B cell (primary cell): Measurements from ENCODE around the gene DYNLT2. TPM values are rescaled to one million over a fixed set of nuclear protein-coding genes. Genes with fewer than 3 reads are reported as not detected.

ENCODE experiments used
- ATAC-seq: fragments of 200-7000 bp; cut with Tn5 transposase; one replicate; pipeline ENCODE4 v1.10.0; 2021; ENCODE audit warnings: low read depth, mild to moderate bottlenecking, moderate number of reproducible peaks, moderate library complexity
- CTCF ChIA-PET: fragments of 350-600 bp; sonication (Branson Sonifier 250); formaldehyde crosslinking; loops from one replicate; lab custom pipeline; 2021; ENCODE audit warnings: antibody characterized with exemption, inconsistent platforms; lab: Charles Lee
- POLR2A ChIA-PET: fragments of 350-600 bp; sonication (Branson Sonifier 250); formaldehyde crosslinking; loops from one replicate; lab custom pipeline; 2021; ENCODE audit warnings: antibody characterized with exemption; lab: Charles Lee
- DNase-seq: peaks from one replicate; pipeline ENCODE4 v3.0.0; 2013
- H2AFZ ChIP-seq: 2 replicates; pipeline ENCODE4 v1.6.1; 2012; ENCODE audit warnings: mild to moderate bottlenecking, low read depth, low read length; ENCODE audit not compliant: insufficient read depth, poor library complexity, severe bottlenecking
- H3K27ac ChIP-seq, 2 donors: 1 replicate in 1 of 2; 2 replicates in 1 of 2; pipeline ENCODE4 v1.5.1; 2012 to 2013; ENCODE audit warnings: low read length in 2 of 2, mild to moderate bottlenecking in 2 of 2, moderate library complexity in 1 of 2
- H3K27me3 ChIP-seq, 4 experiments: fragments of 200-600 bp in 1 of 4; sonication (generic) in 1 of 4; replicated peaks in 1 of 4; 1 replicate in 2 of 4; 2 replicates in 2 of 4; pipeline versions ENCODE4 v1.6.1 to v1.7.0; 2013 to 2016; ENCODE audit warnings: low read length in 3 of 4, mild to moderate bottlenecking in 2 of 4, mixed read lengths in 1 of 4, moderate library complexity in 1 of 4; ENCODE audit not compliant: insufficient read depth in 4 of 4, control insufficient read depth in 3 of 4; ENCODE audit errors: control extremely low read depth in 1 of 4
- H3K36me3 ChIP-seq, 2 experiments: replicated peaks in 1 of 2; 1 replicate in 1 of 2; 2 replicates in 1 of 2; pipeline versions ENCODE4 v1.6.1 to v1.7.1; 2013; ENCODE audit warnings: low read length in 1 of 2; ENCODE audit not compliant: insufficient read depth in 2 of 2, control insufficient read depth in 1 of 2; ENCODE audit errors: control extremely low read depth in 1 of 2, extremely low read depth in 1 of 2
- H3K4me1 ChIP-seq, 2 donors: fragments of 200-600 bp in 1 of 2; sonication (generic) in 1 of 2; 1 replicate in 1 of 2; 2 replicates in 1 of 2; pipeline versions ENCODE4 v1.5.1 to v1.6.1; 2013 to 2017; ENCODE audit warnings: low read length in 2 of 2; ENCODE audit not compliant: control insufficient read depth in 2 of 2, insufficient read depth in 2 of 2
- H3K4me2 ChIP-seq: replicated peaks from 2 replicates; pipeline ENCODE3; 2012; ENCODE audit warnings: mild to moderate bottlenecking, low read depth, low read length; ENCODE audit not compliant: poor library complexity, severe bottlenecking
- H3K4me3 ChIP-seq, 5 experiments: fragments of 200-600 bp in 1 of 5; sonication (generic) in 1 of 5; 1 replicate in 3 of 5; 2 replicates in 2 of 5; pipeline versions ENCODE4 v1.5.1 to v1.7.0; 2011 to 2016; ENCODE audit warnings: low read length in 4 of 5, mild to moderate bottlenecking in 4 of 5, low read depth in 2 of 5, control low read depth in 1 of 5, moderate library complexity in 1 of 5; ENCODE audit not compliant: insufficient read depth in 1 of 5; ENCODE audit errors: control extremely low read depth in 1 of 5, extremely low read depth in 1 of 5
- H3K79me2 ChIP-seq: fragments of 200-600 bp; sonication (generic); one replicate; pipeline ENCODE4 v1.6.0; 2016; ENCODE audit warnings: low read length; ENCODE audit not compliant: control insufficient read depth, insufficient read depth
- H3K9ac ChIP-seq: fragments of 200-600 bp; sonication (generic); 2 replicates; pipeline ENCODE4 v1.6.1; 2017; ENCODE audit warnings: mild to moderate bottlenecking, low read length, moderate library complexity
- H3K9me3 ChIP-seq, 3 donors: one replicate each; pipeline versions ENCODE4 v1.6.1 to v1.7.1; 2013; ENCODE audit warnings: low read length in 2 of 3; ENCODE audit not compliant: control insufficient read depth in 2 of 3, insufficient read depth in 1 of 3; ENCODE audit errors: control extremely low read depth in 1 of 3
- H4K20me1 ChIP-seq: 2 replicates; pipeline ENCODE4 v1.6.0; 2012; ENCODE audit warnings: mild to moderate bottlenecking, low read length; ENCODE audit not compliant: insufficient read depth, control insufficient read depth, poor library complexity, severe bottlenecking
- H3K27ac Mint-ChIP-seq: one replicate; pipeline ENCODE4 v1.8.0; 2021; ENCODE audit warnings: mixed read lengths
- H3K27me3 Mint-ChIP-seq: one replicate; pipeline ENCODE4 v1.8.0; 2021; ENCODE audit warnings: mixed read lengths
- H3K4me1 Mint-ChIP-seq: one replicate; pipeline ENCODE4 v1.8.0; 2021; ENCODE audit warnings: mixed read lengths
- H3K4me3 Mint-ChIP-seq: one replicate; pipeline ENCODE4 v1.8.0; 2021; ENCODE audit warnings: mixed read lengths
- H3K9me3 Mint-ChIP-seq: one replicate; pipeline ENCODE4 v1.8.0; 2022; ENCODE audit warnings: mixed read lengths; ENCODE audit not compliant: insufficient read depth
- EZH2 ChIP-seq: IDR thresholded peaks from 2 replicates; pipeline ENCODE4 v1.6.1; 2012; ENCODE audit warnings: borderline replicate concordance, low read depth, mild to moderate bottlenecking, moderate library complexity, low read length; ENCODE audit not compliant: insufficient read depth, poor library complexity, severe bottlenecking
- WGBS: methylation state at CpG from one replicate; pipeline ENCODE4 v1.1.5; 2013; ENCODE audit warnings: missing lambda C conversion rate; ENCODE audit not compliant: insufficient coverage; 5-methylcytosine and 5-hydroxymethylcytosine counted together
- intact Hi-C: fragments of 100-400 bp; cut with micrococcal nuclease; formaldehyde crosslinking; loops from one replicate; pipeline ENCODE4 v1.10.0; 2022
- polyA minus RNA-seq: library from RNA; depleted of rRNA, polyadenylated mRNA; stranded (reverse); fragments of >200 nt; gene quantifications from 2 replicates; pipeline ENCODE4 v1.2.3, GENCODE V29; 2012
- polyA plus RNA-seq: library from polyadenylated mRNA; depleted of rRNA; stranded (reverse); fragments of >200 nt; gene quantifications from 2 replicates; pipeline ENCODE4 v1.2.3, GENCODE V29; 2012
- total RNA-seq, 2 donors: library from RNA; stranded (reverse); fragments of 120-200 nt in 1 of 2; gene quantifications; 1 replicate in 1 of 2; 2 replicates in 1 of 2; pipeline versions ENCODE4 v1.2.3 to v1.2.4, GENCODE V29; 2013 to 2022
- TF ChIP-seq, protein P1 (sequence below): fragments of 200-600 bp; IDR thresholded peaks from one replicate; pipeline ENCODE4 v1.8.0; 2022; ENCODE audit warnings: antibody characterized with exemption, mild to moderate bottlenecking

DYNLT2 gene, protein sequence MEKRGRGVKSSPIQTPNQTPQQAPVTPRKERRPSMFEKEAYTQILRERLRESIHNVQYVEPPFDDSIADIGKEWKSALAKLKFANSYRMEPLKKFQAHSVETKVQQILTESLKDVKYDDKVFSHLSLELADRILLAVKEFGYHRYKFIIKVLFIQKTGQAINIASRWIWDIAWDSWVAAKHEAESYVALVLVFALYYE
- total RNA-seq, result 6.9 and 7.2 TPM in 2 replicates
- 15.8 TPM for total RNA-seq (2013)
- 2.4 and 3.6 TPM in 2 replicates for polyA plus RNA-seq
- polyA minus RNA-seq, result 4.4 and 6.3 TPM in 2 replicates

DNA sequence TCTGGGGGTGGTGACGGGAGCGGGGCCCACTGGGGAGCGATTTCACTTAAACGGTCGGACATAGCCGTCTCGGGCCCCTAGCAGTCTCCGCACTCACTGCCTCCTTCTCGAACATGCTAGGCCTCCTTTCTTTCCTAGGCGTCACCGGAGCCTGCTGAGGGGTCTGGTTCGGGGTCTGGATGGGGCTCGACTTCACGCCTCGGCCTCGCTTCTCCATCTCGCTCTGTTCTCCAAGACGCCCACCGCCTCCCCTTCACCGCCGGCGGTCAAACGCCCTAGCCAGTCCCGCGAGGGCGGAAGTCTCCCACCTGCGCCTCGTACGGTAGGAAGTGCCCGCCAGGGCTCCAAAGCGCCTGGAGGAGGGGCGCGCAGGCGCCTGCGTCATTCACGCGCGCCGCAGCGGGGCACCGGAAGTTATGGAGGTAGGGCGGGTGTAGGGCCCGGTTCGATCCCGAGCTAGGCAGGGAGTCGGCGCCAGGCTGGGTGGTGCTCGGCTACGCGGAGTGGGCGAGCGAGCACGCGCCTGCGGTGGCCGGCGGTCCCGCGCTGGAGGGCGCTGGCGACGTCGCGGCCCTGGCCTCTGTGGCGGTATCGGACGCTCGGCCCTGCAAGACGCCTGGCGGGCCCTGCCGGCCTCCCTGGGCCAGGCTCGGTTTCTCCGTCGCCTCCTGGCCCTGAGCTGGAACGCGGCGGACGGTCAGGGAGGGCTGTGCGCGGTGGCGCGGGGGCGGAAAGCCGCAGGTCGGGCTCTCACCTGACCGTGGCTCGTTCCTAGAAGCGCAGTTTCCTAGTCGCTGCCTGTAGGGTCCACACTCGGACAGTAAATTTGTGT lies at the start of gene DYNLT2, which contains the start of gene ERMARD:
DYNLT2 (minus strand) TSS at position 331 of the 832 bp plus-strand sequence; CDS start at position 217, 114 bp downstream.
ERMARD (plus strand) TSS at position 381 of the 832 bp plus-strand sequence; CDS start at position 417, 36 bp downstream.
- CTCF ChIA-PET, result interaction anchor here (0.9 to 1.8 kb wide), 3 partner anchors 39 to 53 kb away, joined by 4 to 6 read pairs (median 6); partner anchors contain the start of genes C6orf120 and WDR27
- H3K4me3 ChIP-seq, result peak within 1 kb of the TSS; percentile 72 to 85 (median 79)

More for the DNA sequence above, at the start of gene DYNLT2, which contains the start of gene ERMARD:
- Histone ChIP-seq H3K27me3 (no peaks in the 10 kb centered on the region), H3K9me3 (no peaks in the 10 kb centered on the region), H3K4me1 (peaks cover 17 to 20% of the 10 kb centered on the region in 2 donors), H3K4me2 (peak within 1 kb of the TSS; percentile 70), H3K9ac (peak within 1 kb of the TSS; percentile 91), H2AFZ (peak within 1 kb of the TSS; percentile 88), H4K20me1 (no peaks in the 10 kb centered on the region), H3K79me2 (peaks cover 15% of the 10 kb centered on the region), H3K36me3 (no peaks in the 10 kb centered on the region), H3K27ac (peak within 1 kb of the TSS; percentile 91 to 97)
- peak within 1 kb of the TSS; percentile 98 for H3K4me3 Mint-ChIP-seq
- peak; percentile 97 for DNase-seq
- H3K4me1 Mint-ChIP-seq, result peaks cover 27% of the 10 kb centered on the region
- under 1% methylated on average over 90 of the region's 90 CpGs for WGBS
- ATAC-seq, result peak; percentile 89
- POLR2A ChIA-PET, result interaction anchor here (1.0 to 2.6 kb wide), 4 partner anchors 46 to 802 kb away, joined by 4 to 20 read pairs (median 8); partner anchors contain the start of genes C6orf120, PSMB1, TBP and WDR27
- intact Hi-C loops, result loop anchor here (1.0 kb wide), 5 partner anchors 28 to 833 kb away; partner anchors contain the start of genes C6orf120, FAM120B, PDCD2 and TBP
- TF ChIP-seq, protein P1, sequence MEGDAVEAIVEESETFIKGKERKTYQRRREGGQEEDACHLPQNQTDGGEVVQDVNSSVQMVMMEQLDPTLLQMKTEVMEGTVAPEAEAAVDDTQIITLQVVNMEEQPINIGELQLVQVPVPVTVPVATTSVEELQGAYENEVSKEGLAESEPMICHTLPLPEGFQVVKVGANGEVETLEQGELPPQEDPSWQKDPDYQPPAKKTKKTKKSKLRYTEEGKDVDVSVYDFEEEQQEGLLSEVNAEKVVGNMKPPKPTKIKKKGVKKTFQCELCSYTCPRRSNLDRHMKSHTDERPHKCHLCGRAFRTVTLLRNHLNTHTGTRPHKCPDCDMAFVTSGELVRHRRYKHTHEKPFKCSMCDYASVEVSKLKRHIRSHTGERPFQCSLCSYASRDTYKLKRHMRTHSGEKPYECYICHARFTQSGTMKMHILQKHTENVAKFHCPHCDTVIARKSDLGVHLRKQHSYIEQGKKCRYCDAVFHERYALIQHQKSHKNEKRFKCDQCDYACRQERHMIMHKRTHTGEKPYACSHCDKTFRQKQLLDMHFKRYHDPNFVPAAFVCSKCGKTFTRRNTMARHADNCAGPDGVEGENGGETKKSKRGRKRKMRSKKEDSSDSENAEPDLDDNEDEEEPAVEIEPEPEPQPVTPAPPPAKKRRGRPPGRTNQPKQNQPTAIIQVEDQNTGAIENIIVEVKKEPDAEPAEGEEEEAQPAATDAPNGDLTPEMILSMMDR, result no peak
- TF ChIP-seq EZH2, result no peak
- no peaks in the 10 kb centered on the region for H3K9me3 Mint-ChIP-seq
- H3K27ac Mint-ChIP-seq, result peak within 1 kb of the TSS; percentile 98
- H3K27me3 Mint-ChIP-seq, result no peaks in the 10 kb centered on the region
